Stromal cell of bone marrow (primary cell): ENCODE measurements around the gene UBE2E2.

Source experiments
- DNase-seq: peaks from one replicate; pipeline ENCODE4 v3.0.0-alpha.2; 2012; ENCODE audit warnings: low read depth

UBE2E2 gene

GRCh38 chr3:23277688-23278087 is 74.6 kb downstream of the UBE2E2 start:
- DNase-seq, result no peak

DNA sequence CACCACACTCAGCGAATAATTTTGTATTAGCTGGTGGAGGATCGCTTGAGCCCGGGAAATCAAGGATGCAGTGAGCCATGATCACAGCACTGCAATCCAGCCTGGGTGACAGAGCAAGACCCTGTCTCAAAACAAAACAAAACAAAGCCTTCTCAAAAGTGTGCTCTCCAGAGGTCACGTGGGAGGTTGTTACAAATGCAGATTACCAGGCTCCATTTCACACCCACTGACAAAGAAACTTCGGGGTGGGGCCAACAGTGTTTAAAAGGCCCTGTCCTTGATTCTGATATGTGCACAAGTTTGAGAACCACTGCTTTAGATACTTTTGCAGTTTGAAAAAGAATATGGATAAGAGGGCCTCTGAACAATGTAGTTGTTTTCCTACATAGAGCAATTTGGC is 80.5 kb downstream of the UBE2E2 start:
- DNase-seq, result no peak

GRCh38 chr3:23288286-23288685 is 85.2 kb downstream of the UBE2E2 start:
- no peak for DNase-seq

- no peak for DNase-seq
These were observed 85.6 kb downstream of the UBE2E2 start for GRCh38 chr3:23288715-23289114.

DNA sequence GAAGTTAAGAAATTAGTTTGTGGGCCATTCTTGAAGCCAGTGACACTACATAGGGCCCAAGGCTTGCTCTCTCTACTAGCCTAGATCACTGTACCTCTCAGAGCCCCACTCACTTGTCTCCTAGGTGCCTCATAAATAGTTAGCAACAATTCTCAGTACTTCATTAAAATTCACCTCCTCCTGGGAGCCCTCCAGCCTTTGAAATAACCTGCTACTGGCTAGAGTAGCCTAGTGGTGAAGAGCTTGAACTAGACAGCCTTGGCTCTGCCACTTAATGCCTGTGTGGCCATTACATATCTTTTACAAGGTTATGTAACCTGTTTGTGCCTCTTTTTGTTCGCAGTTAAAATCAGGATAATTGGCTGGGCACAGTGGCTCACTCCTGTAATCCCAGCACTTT is 89.3 kb downstream of the UBE2E2 start:
- no peak for DNase-seq

- no peak for DNase-seq
These were observed 91.8 kb downstream of the UBE2E2 start for GRCh38 chr3:23294770-23295387.

GRCh38 chr3:23301819-23302218 is 98.7 kb downstream of the UBE2E2 start:
- no peak for DNase-seq

GRCh38 chr3:23302271-23302670 is 99.1 kb downstream of the UBE2E2 start:
- no peak for DNase-seq

DNA sequence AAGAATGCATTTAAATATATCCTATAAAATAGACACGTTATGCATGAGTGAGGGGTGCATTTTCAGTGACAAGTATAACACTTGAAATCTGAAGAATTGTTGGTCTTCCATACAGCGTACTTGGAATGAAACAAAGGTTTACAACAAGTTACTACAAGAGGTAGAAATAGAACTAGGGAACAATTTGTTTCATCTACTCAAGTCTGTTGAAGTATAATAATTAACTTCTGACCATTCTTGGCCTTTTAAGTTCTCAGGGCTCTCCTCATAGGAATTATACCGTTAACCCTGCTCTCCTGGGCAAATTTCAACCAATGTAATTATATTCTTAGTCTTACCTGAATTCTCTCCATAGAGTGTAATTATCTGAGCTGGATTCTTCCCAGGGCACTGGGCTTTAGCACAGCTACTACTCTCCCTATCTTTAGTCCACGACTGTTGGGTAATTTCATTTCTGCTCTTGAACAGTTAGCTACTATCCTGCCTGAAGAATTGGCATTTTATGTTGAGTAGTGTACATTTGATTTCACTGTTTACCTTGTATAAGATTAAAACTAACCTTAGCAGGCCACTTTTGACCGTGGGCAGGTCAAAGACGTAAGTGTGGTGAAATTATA is 100.6 kb downstream of the UBE2E2 start:
- DNase-seq, result no peak

DNA sequence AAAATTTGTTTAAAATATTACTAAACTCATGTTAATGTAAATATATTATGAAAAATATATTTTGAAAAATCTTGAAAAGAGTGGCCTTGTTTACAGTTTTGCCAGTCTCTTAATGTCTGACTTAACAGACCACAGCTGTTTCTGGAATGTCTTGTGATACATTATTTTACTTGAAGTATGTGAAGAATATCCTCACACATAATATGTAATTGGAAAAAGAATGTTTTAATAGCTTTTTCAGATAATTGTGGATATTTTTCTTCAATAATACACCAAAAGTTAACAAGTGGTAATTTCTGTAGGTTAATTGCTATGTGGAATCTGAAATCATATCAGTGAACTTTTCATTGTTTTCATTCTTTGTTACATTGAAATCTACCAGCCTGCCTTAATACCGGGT is 101.3 kb downstream of the UBE2E2 start:
- DNase-seq, result no peak

DNA sequence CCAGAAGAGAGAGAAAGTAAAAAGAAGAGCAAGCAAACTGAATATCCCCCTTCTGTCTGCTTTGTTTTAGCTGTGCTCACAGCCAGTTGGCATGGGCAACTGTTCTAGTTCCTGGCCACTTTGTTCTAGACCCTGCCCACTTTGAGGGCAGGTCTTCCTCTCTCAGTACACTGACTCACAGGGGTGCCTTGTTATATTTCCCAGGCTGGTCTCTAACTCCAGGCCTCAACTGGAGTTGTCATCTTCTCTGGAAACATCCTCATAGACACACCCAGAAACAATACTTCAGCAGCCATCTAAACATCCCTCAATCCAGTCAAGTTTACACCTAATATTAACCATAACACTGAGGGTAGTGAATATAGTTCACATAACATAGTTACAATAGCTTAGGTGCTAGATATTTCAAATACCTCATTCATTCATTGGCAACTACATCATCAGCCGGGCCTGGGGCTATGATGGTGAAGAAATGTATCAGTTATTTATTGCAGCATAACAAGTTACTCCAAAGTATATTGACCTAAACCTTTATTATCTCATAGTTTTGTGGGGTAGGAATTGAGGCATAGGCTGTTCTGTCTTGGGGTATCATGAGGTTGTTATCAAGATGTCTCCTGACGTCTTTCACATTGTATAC is 106.0 kb downstream of the UBE2E2 start:
- no peak for DNase-seq

- DNase-seq, result no peak
These were observed 109.7 kb downstream of the UBE2E2 start for GRCh38 chr3:23312866-23313265.

GRCh38 chr3:23314981-23315762 is 112.0 kb downstream of the UBE2E2 start:
- no peak for DNase-seq

GRCh38 chr3:23316924-23317323 is 113.8 kb downstream of the UBE2E2 start:
- DNase-seq, result no peak

GRCh38 chr3:23319366-23320312 is 116.5 kb downstream of the UBE2E2 start:
- DNase-seq, result no peak

- no peak for DNase-seq
These were observed 117.8 kb downstream of the UBE2E2 start for GRCh38 chr3:23320586-23321570.

- peak; percentile 14 for DNase-seq
These were observed 121.6 kb downstream of the UBE2E2 start for GRCh38 chr3:23324745-23325144.

- DNase-seq, result no peak
These were observed 122.4 kb downstream of the UBE2E2 start for GRCh38 chr3:23325466-23326065.

GRCh38 chr3:23329471-23330105 is 126.5 kb downstream of the UBE2E2 start:
- no peak for DNase-seq

- no peak for DNase-seq
These were observed 127.4 kb downstream of the UBE2E2 start for GRCh38 chr3:23330568-23330967.
